ENCODE data around the gene SMIM10L1. TPM values are rescaled to one million over a fixed set of nuclear protein-coding genes. Genes with fewer than 3 reads are reported as not detected.

Gene SMIM10L1
- total and polyA plus RNA-seq, 2 of the 8 experiments (the other 6 are each of a cell fraction or from before 2014, with no cell fraction given), result 3.7 to 14.2 TPM

DNA sequence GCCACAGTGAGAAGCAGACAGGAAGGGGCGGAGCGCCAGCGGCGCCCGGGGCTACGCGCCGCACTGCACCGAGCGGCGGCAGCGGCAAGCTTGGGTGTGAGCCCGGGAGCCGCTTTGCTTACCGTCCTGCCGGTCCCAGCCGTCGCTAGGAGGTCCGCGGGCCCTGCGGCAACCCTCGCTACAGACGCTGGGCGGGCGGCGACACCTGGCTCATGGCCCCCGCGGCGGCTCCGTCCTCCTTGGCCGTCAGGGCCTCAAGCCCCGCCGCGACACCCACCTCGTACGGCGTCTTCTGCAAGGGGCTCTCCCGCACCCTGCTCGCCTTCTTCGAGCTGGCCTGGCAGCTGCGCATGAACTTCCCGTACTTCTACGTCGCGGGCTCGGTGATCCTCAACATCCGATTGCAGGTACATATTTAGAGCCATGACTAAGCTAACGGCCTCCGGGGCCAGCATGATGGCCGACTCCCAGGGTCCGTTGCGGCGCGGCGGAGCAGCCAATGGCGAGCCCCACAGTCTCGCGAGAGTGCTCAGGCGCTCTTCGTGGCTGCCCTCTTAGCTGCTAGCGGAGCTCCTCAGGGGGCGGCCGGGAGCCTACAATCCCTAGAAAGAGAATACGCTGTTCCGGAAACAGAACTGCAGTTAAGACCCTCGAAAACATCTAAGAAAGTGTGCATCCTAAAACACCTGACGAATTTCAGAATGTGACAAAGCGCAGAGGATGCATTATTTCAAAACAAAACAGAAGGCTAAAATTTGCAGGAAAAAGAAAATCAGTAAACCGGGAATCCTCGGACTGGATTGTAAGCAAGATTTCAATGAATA is at the start of gene SMIM10L1 (continued):
- TF ChIP-seq, protein P1, sequence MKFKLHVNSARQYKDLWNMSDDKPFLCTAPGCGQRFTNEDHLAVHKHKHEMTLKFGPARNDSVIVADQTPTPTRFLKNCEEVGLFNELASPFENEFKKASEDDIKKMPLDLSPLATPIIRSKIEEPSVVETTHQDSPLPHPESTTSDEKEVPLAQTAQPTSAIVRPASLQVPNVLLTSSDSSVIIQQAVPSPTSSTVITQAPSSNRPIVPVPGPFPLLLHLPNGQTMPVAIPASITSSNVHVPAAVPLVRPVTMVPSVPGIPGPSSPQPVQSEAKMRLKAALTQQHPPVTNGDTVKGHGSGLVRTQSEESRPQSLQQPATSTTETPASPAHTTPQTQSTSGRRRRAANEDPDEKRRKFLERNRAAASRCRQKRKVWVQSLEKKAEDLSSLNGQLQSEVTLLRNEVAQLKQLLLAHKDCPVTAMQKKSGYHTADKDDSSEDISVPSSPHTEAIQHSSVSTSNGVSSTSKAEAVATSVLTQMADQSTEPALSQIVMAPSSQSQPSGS (IDR thresholded peaks at IDR 0.05; ENCODE audit: low read length), result no peak
- TF ChIP-seq SP2 (IDR thresholded peaks at IDR 0.05; ENCODE audit: low read length) (no peak), POU5F1 (IDR thresholded peaks at IDR 0.05; ENCODE audit: low read depth, low read length) (no peak), KDM1A (IDR thresholded peaks at IDR 0.05; ENCODE audit: borderline replicate concordance, low read length) (peak; percentile 67; the same call in 1 of the 2 replicates), CHD2 (IDR thresholded peaks at IDR 0.05; ENCODE audit: low read length) (peak; percentile 99), NANOG (IDR thresholded peaks at IDR 0.05; ENCODE audit: insufficient read depth, low read depth, low read length, poor library complexity, severe bottlenecking) (no peak), SUZ12 (IDR thresholded peaks at IDR 0.05; ENCODE audit: low read length) (no peak), MAFK (IDR thresholded peaks at IDR 0.05; ENCODE audit: low read depth, low read length) (peak; percentile 10; the same call in 1 of the 2 replicates), GTF2F1 (IDR thresholded peaks at IDR 0.05; ENCODE audit: borderline replicate concordance, low read depth, low read length) (peak; percentile 56; the same call in 1 of the 2 replicates), SIX5 (IDR thresholded peaks at IDR 0.05; ENCODE audit: low read depth, low read length) (no peak), SRF (IDR thresholded peaks at IDR 0.05; ENCODE audit: low read depth, low read length) (no peak), CBX5 (IDR thresholded peaks at IDR 0.05; ENCODE audit: low read depth, low read length) (no peak), BCL11A (IDR thresholded peaks at IDR 0.05; ENCODE audit: low read depth in 2 of 2, low read length in 2 of 2) (no peak), CHD1 (IDR thresholded peaks at IDR 0.05; ENCODE audit: low read depth, low read length) (peak; percentile 32; the same call in 1 of the 2 replicates), POLR2AphosphoS5 (IDR thresholded peaks at IDR 0.05; ENCODE audit: low read depth, low read length) (peak; percentile 93), NRF1 (IDR thresholded peaks at IDR 0.05; ENCODE audit: low read depth, low read length) (no peak), RXRA (IDR thresholded peaks at IDR 0.05; ENCODE audit: insufficient read depth, low read depth, low read length) (no peak)
